Smooth muscle cell (in vitro differentiated cells): ENCODE measurements around the gene METTL25. TPM values are rescaled to one million over a fixed set of nuclear protein-coding genes. Genes with fewer than 3 reads are reported as not detected.

ENCODE experiments used
- DNase-seq: peaks from one replicate; lab custom pipeline; 2025; ENCODE audit not compliant: unreplicated experiment; lab: John Stamatoyannopoulos, UW
- H2AFZ ChIP-seq: fragments of 200-600 bp; sonication (generic); 2 replicates; pipeline ENCODE4 v1.6.0; 2016; ENCODE audit warnings: antibody characterized with exemption, low read depth, mild to moderate bottlenecking
- H3F3A ChIP-seq: fragments of 200-600 bp; sonication (generic); 2 replicates; pipeline ENCODE4 v1.6.0; 2017; ENCODE audit warnings: antibody characterized with exemption, low read depth
- H3K27ac ChIP-seq: fragments of 200-600 bp; sonication (generic); 2 replicates; pipeline ENCODE4 v1.5.1; 2016; ENCODE audit warnings: low read depth, mild to moderate bottlenecking
- H3K27me3 ChIP-seq: fragments of 200-600 bp; sonication (generic); 2 replicates; pipeline ENCODE4 v1.6.1; 2016; ENCODE audit warnings: low read depth, mild to moderate bottlenecking
- H3K36me3 ChIP-seq: fragments of 200-600 bp; sonication (generic); 2 replicates; pipeline ENCODE4 v1.5.1; 2016; ENCODE audit warnings: low read depth
- H3K4me1 ChIP-seq: fragments of 200-600 bp; sonication (generic); 2 replicates; pipeline ENCODE4 v1.5.1; 2016; ENCODE audit warnings: low read depth
- H3K4me2 ChIP-seq: fragments of 200-600 bp; sonication (generic); 2 replicates; pipeline ENCODE4 v1.6.0; 2016; ENCODE audit warnings: mild to moderate bottlenecking
- H3K4me3 ChIP-seq: fragments of 200-600 bp; sonication (generic); 2 replicates; pipeline ENCODE4 v1.5.1; 2016; ENCODE audit warnings: mild to moderate bottlenecking
- H3K79me2 ChIP-seq: fragments of 200-600 bp; sonication (generic); 2 replicates; pipeline ENCODE4 v1.6.0; 2016; ENCODE audit warnings: low read depth, mild to moderate bottlenecking
- H3K9ac ChIP-seq: fragments of 200-600 bp; sonication (generic); 2 replicates; pipeline ENCODE4 v1.6.0; 2016; ENCODE audit warnings: low read depth
- H3K9me3 ChIP-seq: fragments of 200-600 bp; sonication (generic); replicated peaks from 2 replicates; pipeline ENCODE4 v1.5.1; 2016; ENCODE audit warnings: low read depth
- H4K20me1 ChIP-seq: fragments of 200-600 bp; sonication (generic); 2 replicates; pipeline ENCODE4 v1.6.0; 2016; ENCODE audit warnings: low read depth
- WGBS: methylation state at CpG from one replicate; pipeline ENCODE4 v1.1.7; 2016; ENCODE audit warnings: low lambda C conversion rate; 5-methylcytosine and 5-hydroxymethylcytosine counted together
- polyA plus RNA-seq: library from polyadenylated mRNA; unstranded; fragments of >200 nt; fragmentation: Nextera tagmentation; extraction: Ambion mirVana; gene quantifications from 2 replicates; pipeline ENCODE4 v1.2.1, GENCODE V29; 2016
- total RNA-seq: library from RNA; depleted of rRNA; stranded (reverse); fragments of >200 nt; gene quantifications from 2 replicates; pipeline ENCODE4 v1.2.3, GENCODE V29; 2014
- TF ChIP-seq, protein P1 (sequence below): fragments of 200-600 bp; sonication (generic); IDR thresholded peaks from 2 replicates; pipeline ENCODE4 v1.5.1; 2017; ENCODE audit warnings: borderline replicate concordance, mild to moderate bottlenecking, antibody characterized with exemption; ENCODE audit not compliant: insufficient read depth, poor library complexity, severe bottlenecking

The METTL25 gene
- total and polyA plus RNA-seq, 2 experiments from 2014 or later: 6.2 to 14.7 TPM

DNA sequence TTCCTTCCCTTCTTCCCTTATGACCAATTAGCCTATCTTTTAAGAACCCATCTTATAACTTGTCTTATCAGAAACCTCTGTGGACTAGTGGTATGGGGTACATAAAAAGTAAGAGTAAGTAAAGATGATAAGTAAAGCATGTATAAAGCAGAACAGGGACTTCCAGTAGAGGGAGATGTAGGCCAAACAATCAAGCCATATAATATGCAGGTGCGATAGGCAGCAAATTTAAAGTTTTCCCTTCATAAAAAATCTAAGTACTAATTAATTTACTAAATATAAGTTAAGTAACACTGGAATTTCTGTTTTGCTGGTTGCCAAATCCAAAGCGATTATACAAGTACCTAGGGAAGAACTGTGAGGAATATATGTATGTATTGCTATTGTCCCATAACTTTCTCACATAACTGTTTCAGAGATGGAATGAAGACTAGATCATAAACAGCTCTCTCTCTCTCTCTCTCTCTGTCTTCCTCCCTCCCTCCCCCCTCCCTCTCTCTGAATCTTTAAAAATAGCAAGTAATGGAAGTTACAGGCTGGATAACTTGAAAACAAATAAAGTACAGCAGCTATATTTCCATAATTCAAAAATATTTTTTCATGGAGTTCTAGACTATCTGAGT, 25.7 kb downstream of the METTL25 start:
- no peak overlapping the region for H3K4me2 ChIP-seq
- no peaks in the 10 kb centered on the region for H3K36me3 ChIP-seq
- H3K79me2 ChIP-seq: no peaks in the 10 kb centered on the region
- no peaks in the 10 kb centered on the region for H3K4me1 ChIP-seq
- H3K27me3 ChIP-seq: no peaks in the 10 kb centered on the region
- no peaks in the 10 kb centered on the region for H3F3A ChIP-seq
- H4K20me1 ChIP-seq: no peaks in the 10 kb centered on the region
- TF ChIP-seq, protein P1, sequence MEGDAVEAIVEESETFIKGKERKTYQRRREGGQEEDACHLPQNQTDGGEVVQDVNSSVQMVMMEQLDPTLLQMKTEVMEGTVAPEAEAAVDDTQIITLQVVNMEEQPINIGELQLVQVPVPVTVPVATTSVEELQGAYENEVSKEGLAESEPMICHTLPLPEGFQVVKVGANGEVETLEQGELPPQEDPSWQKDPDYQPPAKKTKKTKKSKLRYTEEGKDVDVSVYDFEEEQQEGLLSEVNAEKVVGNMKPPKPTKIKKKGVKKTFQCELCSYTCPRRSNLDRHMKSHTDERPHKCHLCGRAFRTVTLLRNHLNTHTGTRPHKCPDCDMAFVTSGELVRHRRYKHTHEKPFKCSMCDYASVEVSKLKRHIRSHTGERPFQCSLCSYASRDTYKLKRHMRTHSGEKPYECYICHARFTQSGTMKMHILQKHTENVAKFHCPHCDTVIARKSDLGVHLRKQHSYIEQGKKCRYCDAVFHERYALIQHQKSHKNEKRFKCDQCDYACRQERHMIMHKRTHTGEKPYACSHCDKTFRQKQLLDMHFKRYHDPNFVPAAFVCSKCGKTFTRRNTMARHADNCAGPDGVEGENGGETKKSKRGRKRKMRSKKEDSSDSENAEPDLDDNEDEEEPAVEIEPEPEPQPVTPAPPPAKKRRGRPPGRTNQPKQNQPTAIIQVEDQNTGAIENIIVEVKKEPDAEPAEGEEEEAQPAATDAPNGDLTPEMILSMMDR: peak; percentile 43
- H3K27ac ChIP-seq: no peak overlapping the region
- H3K9me3 ChIP-seq: no peaks in the 10 kb centered on the region
- no peak for DNase-seq
- 89% methylated on average over 2 of the region's 2 CpGs for WGBS
- H3K9ac ChIP-seq: no peak overlapping the region
- H3K4me3 ChIP-seq: no peak overlapping the region
- no peak overlapping the region for H2AFZ ChIP-seq

DNA sequence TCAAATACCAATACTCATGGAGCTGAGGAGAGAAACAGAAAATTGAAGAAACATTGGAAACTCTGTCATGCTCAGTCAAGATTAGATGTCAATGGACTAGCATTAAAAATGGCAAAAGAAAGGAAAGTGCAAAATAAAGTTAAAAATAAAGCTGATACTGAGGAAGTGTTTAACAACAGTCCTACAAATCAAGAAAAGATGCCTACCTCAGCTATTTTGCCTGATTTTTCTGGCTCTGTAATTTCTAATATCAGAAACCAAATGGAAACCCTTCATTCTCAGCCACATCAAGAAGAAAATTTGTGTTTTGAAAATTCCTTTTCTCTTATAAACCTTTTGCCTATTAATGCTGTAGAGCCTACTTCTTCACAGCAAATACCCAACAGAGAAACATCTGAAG, 40.5 kb downstream of the METTL25 start:
- TF ChIP-seq, protein P1: no peak

DNA sequence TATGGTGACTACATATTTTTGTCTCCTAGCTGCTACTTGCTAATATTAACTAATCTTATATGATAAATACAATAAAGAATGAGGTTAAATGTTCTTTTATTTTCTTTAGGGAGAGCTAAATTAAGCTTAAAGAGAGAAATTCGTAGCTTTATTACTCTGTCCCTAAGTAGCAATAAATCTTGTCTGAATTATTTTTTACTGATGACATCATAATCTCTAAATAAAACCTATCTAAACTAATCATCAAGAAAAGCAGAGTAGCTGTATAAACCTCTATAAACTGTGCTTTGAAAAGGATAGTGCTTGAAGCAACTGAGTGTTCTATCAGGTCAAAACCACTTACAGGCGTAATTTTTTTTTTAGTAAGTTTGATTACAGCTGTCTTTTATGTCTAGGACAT, 42.5 kb downstream of the METTL25 start:
- Histone ChIP-seq H3K9ac (no peak overlapping the region), H3K27ac (no peak overlapping the region), H3F3A (no peaks in the 10 kb centered on the region), H3K9me3 (no peaks in the 10 kb centered on the region), H3K36me3 (no peaks in the 10 kb centered on the region), H3K4me2 (no peak overlapping the region), H3K27me3 (no peaks in the 10 kb centered on the region), H3K4me3 (no peak overlapping the region), H3K79me2 (no peaks in the 10 kb centered on the region), H2AFZ (no peak overlapping the region), H4K20me1 (no peaks in the 10 kb centered on the region), H3K4me1 (no peaks in the 10 kb centered on the region)
- no peak for DNase-seq
- TF ChIP-seq, protein P1: no peak
- WGBS: 90% methylated on average over 2 of the region's 2 CpGs

More for the DNA sequence above, 40.5 kb downstream of the METTL25 start:
- Histone ChIP-seq H4K20me1 (no peaks in the 10 kb centered on the region), H3F3A (no peaks in the 10 kb centered on the region), H3K27ac (no peak overlapping the region), H3K4me2 (no peak overlapping the region), H3K4me1 (no peaks in the 10 kb centered on the region), H2AFZ (no peak overlapping the region), H3K9ac (no peak overlapping the region), H3K36me3 (peaks cover 4% of the 10 kb centered on the region), H3K9me3 (no peaks in the 10 kb centered on the region), H3K79me2 (no peaks in the 10 kb centered on the region), H3K27me3 (no peaks in the 10 kb centered on the region), H3K4me3 (no peak overlapping the region)
- DNase-seq: no peak

DNA sequence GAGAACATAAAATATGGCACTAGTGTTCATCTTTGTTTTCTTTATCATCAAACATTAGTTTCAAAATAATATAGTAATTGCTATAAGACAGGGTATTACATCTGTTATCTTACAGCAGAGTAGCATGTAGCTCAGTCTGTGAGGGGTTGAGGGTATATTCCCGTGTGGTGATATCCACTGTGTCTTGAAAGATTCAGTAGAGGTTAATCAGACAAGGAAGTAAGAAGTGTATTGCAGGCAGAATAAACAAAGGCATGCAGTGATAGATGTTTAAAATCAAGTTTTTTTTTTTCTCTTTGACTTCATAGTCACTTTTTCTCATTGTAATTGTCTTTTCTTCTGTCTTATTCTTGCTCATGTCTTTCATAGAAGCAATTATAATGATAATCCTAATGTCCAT, 48.3 kb downstream of the METTL25 start:
- H2AFZ ChIP-seq: no peak overlapping the region
- no peaks in the 10 kb centered on the region for H3F3A ChIP-seq
- 81% methylated on average over 1 of the region's 1 CpG for WGBS
- H4K20me1 ChIP-seq: no peaks in the 10 kb centered on the region
- H3K79me2 ChIP-seq: no peaks in the 10 kb centered on the region
- no peaks in the 10 kb centered on the region for H3K9me3 ChIP-seq
- H3K9ac ChIP-seq: no peak overlapping the region
- no peak for DNase-seq
- no peaks in the 10 kb centered on the region for H3K27me3 ChIP-seq
- no peak overlapping the region for H3K27ac ChIP-seq
- H3K4me2 ChIP-seq: no peak overlapping the region
- TF ChIP-seq, protein P1: no peak
- H3K4me1 ChIP-seq: no peaks in the 10 kb centered on the region
- no peaks in the 10 kb centered on the region for H3K36me3 ChIP-seq
- H3K4me3 ChIP-seq: no peak overlapping the region
